CD4-positive, alpha-beta T cell (primary cell): Measurements from ENCODE around the gene PLA2G10. TPM values are rescaled to one million over a fixed set of nuclear protein-coding genes. Genes with fewer than 3 reads are reported as not detected.
"Not testable (repeated sequence)": the region's sequence is repeated elsewhere in the genome, so short reads cannot be mapped to it uniquely, and the experiment has no call there.

ENCODE experiments used
- ATAC-seq: fragments of 200-7000 bp; cut with Tn5 transposase; one replicate; pipeline ENCODE4 v1.10.0; 2022; ENCODE audit warnings: mild to moderate bottlenecking; ENCODE audit not compliant: poor library complexity
- CTCF ChIA-PET: fragments of 350-600 bp; sonication (Branson Sonifier 250); formaldehyde crosslinking; loops from one replicate; lab custom pipeline; 2021; ENCODE audit warnings: antibody characterized with exemption, inconsistent platforms; lab: Charles Lee
- POLR2A ChIA-PET: fragments of 350-600 bp; sonication (Branson Sonifier 250); formaldehyde crosslinking; loops from one replicate; lab custom pipeline; 2021; ENCODE audit warnings: antibody characterized with exemption, inconsistent platforms; lab: Charles Lee
- DNase-seq, 14 experiments: peaks; one replicate each; pipeline ENCODE4 v3.0.0-alpha.2; 2013 to 2020; ENCODE audit warnings: mixed read lengths in 2 of 14
- H3K27ac ChIP-seq, 2 donors: one replicate each; pipeline versions ENCODE4 v1.5.1 to v1.7.0; 2013; ENCODE audit warnings: low read length in 2 of 2, low read depth in 1 of 2, mild to moderate bottlenecking in 1 of 2
- H3K27me3 ChIP-seq, 2 experiments: 1 replicate in 1 of 2; 2 replicates in 1 of 2; pipeline versions ENCODE4 v1.6.1 to v1.7.0; 2013; ENCODE audit warnings: low read length in 2 of 2, control low read depth in 1 of 2, mild to moderate bottlenecking in 1 of 2, moderate library complexity in 1 of 2; ENCODE audit not compliant: insufficient read depth in 2 of 2, control insufficient read depth in 1 of 2
- H3K36me3 ChIP-seq: one replicate; pipeline ENCODE4 v1.6.1; 2013; ENCODE audit warnings: low read length, control low read depth; ENCODE audit not compliant: insufficient read depth
- H3K4me1 ChIP-seq: one replicate; pipeline ENCODE4 v1.6.1; 2013; ENCODE audit warnings: low read length, control low read depth; ENCODE audit not compliant: insufficient read depth
- H3K4me3 ChIP-seq: one replicate; pipeline ENCODE4 v1.5.1; 2013; ENCODE audit warnings: mild to moderate bottlenecking, low read length, moderate library complexity
- H3K9me3 ChIP-seq, 2 experiments: 1 replicate in 1 of 2; 2 replicates in 1 of 2; pipeline versions ENCODE4 v1.6.1 to v1.7.0; 2013; ENCODE audit warnings: low read length in 2 of 2, mild to moderate bottlenecking in 2 of 2, control low read depth in 1 of 2, moderate library complexity in 1 of 2; ENCODE audit not compliant: control insufficient read depth in 1 of 2, insufficient read depth in 1 of 2
- H3K27ac Mint-ChIP-seq: one replicate; pipeline ENCODE4 v1.8.0; 2020; ENCODE audit warnings: mixed read lengths
- H3K27me3 Mint-ChIP-seq: one replicate; pipeline ENCODE4 v1.8.0; 2021; ENCODE audit warnings: mixed read lengths
- H3K36me3 Mint-ChIP-seq: one replicate; pipeline ENCODE4 v1.8.0; 2021; ENCODE audit warnings: low read depth, mixed read lengths
- H3K4me1 Mint-ChIP-seq: one replicate; pipeline ENCODE4 v1.8.0; 2021; ENCODE audit warnings: low read depth, mixed read lengths
- H3K4me3 Mint-ChIP-seq: one replicate; pipeline ENCODE4 v1.8.0; 2020; ENCODE audit warnings: mild to moderate bottlenecking, mixed read lengths
- H3K9me3 Mint-ChIP-seq: one replicate; pipeline ENCODE4 v1.8.0; 2020; ENCODE audit warnings: mixed read lengths
- CTCF ChIP-seq: fragments of 200-600 bp; IDR thresholded peaks from one replicate; pipeline ENCODE4 v1.8.0; 2022; ENCODE audit warnings: antibody characterized with exemption, mild to moderate bottlenecking
- intact Hi-C, 2 experiments: fragments of 100-400 bp; cut with DNase I in 1 of 2; cut with micrococcal nuclease in 1 of 2; formaldehyde crosslinking; loops; one replicate each; pipeline versions ENCODE4 v1.15.1 to v1.9.0; 2023 to 2025; cut with DNase I, micrococcal nuclease
- total RNA-seq, 174 experiments: library from RNA in 2 of 174; stranded (reverse) in 2 of 174; gene quantifications; one replicate each; pipeline ENCODE4 v1.2.3 and lab custom pipeline; 2021 to 2026

Gene PLA2G10
- total RNA-seq, 2 experiments from 2014 or later, result not detected

GRCh38 chr16:14681115-14681514 lies 13.0 kb downstream of the PLA2G10 start:
- ChIA-PET CTCF (no interaction called here), POLR2A (no interaction called here)
- no peak overlapping the region for H3K27ac Mint-ChIP-seq
- no peak overlapping the region for H3K4me3 Mint-ChIP-seq
- DNase-seq, result no peak
- H3K9me3 Mint-ChIP-seq, result no peaks in the 10 kb centered on the region
- Histone ChIP-seq H3K27me3 (peaks cover 0 to 2% of the 10 kb centered on the region in 2 experiments), H3K36me3 (no peaks in the 10 kb centered on the region), H3K27ac (no peak overlapping the region), H3K9me3 (no peaks in the 10 kb centered on the region), H3K4me1 (no peaks in the 10 kb centered on the region), H3K4me3 (no peak overlapping the region)
- no peaks in the 10 kb centered on the region for H3K36me3 Mint-ChIP-seq
- no peak for TF ChIP-seq CTCF
- peaks cover 9% of the 10 kb centered on the region for H3K27me3 Mint-ChIP-seq
- intact Hi-C loops, result no loop called here
- no peaks in the 10 kb centered on the region for H3K4me1 Mint-ChIP-seq
- no peak for ATAC-seq

DNA sequence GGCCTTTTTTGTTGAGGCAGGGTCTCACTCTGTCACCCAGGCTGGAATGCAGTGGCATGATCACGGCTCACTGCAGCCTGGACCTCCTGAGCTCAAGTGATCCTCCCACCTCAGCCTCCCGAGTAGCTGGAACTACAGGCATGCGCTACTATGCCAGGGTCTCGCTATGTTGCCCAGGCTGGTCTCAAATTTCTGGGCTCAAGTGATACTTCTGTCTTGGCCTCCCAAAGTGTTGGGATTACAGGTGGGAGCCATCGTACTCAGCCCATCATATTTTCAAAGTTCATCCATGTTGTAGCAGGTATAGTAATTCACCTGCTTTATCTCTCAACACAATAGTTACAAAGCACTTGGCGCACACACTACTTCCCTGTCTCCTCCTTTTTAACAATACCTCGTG lies 13.7 kb downstream of the PLA2G10 start:
- H3K9me3 Mint-ChIP-seq, POLR2A ChIA-PET, H3K27ac Mint-ChIP-seq, H3K36me3 Mint-ChIP-seq, ATAC-seq, H3K27ac ChIP-seq, DNase-seq, H3K27me3 ChIP-seq, H3K36me3 ChIP-seq, H3K4me1 ChIP-seq, H3K27me3 Mint-ChIP-seq, H3K4me3 Mint-ChIP-seq, CTCF ChIA-PET, H3K4me3 ChIP-seq, H3K4me1 Mint-ChIP-seq, H3K9me3 ChIP-seq, intact Hi-C loops: not testable (repeated sequence)

DNA sequence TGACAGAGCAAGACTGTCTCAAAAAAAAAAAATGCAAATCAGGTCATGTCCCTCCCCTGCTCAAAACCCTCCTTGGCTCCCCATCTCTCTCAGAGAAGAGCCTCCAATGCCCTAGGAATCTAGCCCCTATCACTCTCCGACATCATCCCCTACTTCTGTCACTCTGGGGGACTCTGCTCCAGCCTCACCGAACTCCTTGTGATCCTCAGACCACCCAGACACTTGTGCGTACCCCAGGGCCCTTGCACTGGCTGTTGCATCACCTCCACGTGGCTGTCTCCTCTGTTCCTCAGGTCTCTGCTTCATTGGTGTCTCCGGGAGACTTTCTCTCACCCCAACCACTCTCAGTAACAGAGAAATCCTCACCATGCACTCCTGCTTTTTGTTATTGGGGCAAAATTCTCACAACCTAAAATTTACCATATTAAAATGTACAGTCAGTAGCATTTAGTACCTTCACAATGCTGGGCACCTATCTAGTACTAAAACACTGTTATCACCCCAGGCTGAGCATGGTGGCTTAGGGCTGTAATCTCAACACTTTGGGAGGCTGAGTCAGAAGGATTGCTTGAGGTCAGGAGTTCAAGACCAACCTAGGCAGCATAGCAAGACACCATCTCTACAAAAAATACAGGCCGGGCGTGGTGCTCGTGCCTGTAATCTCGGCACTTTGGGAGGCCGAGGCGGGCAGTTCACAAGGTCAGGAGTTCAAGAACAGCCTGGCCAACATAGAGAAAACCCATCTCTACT lies 15.2 kb downstream of the PLA2G10 start:
- CTCF ChIA-PET, result no interaction called here
- Mint-ChIP-seq H3K4me3 (no peak overlapping the region), H3K9me3 (no peaks in the 10 kb centered on the region), H3K4me1 (peaks cover 3% of the 10 kb centered on the region), H3K27me3 (peaks cover 9% of the 10 kb centered on the region), H3K36me3 (no peaks in the 10 kb centered on the region), H3K27ac (no peak overlapping the region)
- POLR2A ChIA-PET, result no interaction called here
- no peak overlapping the region for H3K27ac ChIP-seq
- no peak overlapping the region for H3K4me3 ChIP-seq
- H3K4me1 ChIP-seq, result no peaks in the 10 kb centered on the region
- DNase-seq, result no peak
- peaks cover 0 to 2% of the 10 kb centered on the region in 2 experiments for H3K27me3 ChIP-seq
- H3K36me3 ChIP-seq, result no peaks in the 10 kb centered on the region
- H3K9me3 ChIP-seq, result no peaks in the 10 kb centered on the region
- no peak for TF ChIP-seq CTCF
- ATAC-seq, result no peak
- intact Hi-C loops, result no loop called here

DNA sequence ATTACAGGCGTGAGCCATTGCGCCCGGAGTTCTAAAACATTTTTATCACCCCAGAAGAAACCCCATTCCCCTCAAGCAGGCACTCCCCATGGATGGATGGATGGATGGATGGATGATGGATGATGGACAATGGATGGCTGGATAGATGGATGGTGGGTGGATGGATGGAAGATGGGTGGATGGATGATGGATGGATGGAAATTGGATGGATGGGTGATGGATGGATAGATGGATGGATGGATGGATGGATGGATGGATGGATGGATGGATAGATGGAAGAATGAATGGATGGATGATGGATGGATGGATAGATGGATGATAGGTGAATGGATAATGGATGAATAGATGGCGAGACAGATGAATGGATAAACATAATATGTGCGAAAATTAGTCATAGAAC lies 16.5 kb downstream of the PLA2G10 start:
- no peak for DNase-seq
- Histone ChIP-seq H3K4me3 (no peak overlapping the region), H3K4me1 (peaks cover 4% of the 10 kb centered on the region), H3K36me3 (no peaks in the 10 kb centered on the region), H3K9me3 (no peaks in the 10 kb centered on the region), H3K27me3 (peaks cover 0 to 2% of the 10 kb centered on the region in 2 experiments), H3K27ac (no peak overlapping the region)
- H3K27me3 Mint-ChIP-seq, result peaks cover 9% of the 10 kb centered on the region
- ATAC-seq, result no peak
- no peak overlapping the region for H3K27ac Mint-ChIP-seq
- ChIA-PET POLR2A (no interaction called here), CTCF (no interaction called here)
- intact Hi-C loops, result no loop called here
- no peak for TF ChIP-seq CTCF
- H3K4me3 Mint-ChIP-seq, result no peak overlapping the region
- H3K4me1 Mint-ChIP-seq, result peaks cover 8% of the 10 kb centered on the region
- no peaks in the 10 kb centered on the region for H3K9me3 Mint-ChIP-seq
- H3K36me3 Mint-ChIP-seq, result no peaks in the 10 kb centered on the region
